Erythroblast (primary cell): ENCODE results near the gene C16orf96.

ENCODE experiments used
- DNase-seq, 2 experiments: peaks; one replicate each; lab custom pipeline; 2025; lab: John Stamatoyannopoulos, UW
- GATA1 ChIP-seq: IDR thresholded peaks from 2 replicates; pipeline ENCODE4 v1.6.1; 2011; ENCODE audit warnings: low read depth, mild to moderate bottlenecking, control low read depth, low read length, moderate library complexity
- POLR2A ChIP-seq: IDR thresholded peaks from 2 replicates; pipeline ENCODE4 v1.6.1; 2011; ENCODE audit warnings: mild to moderate bottlenecking, low read length

C16orf96 gene

GRCh38 chr16:4556112-4556511 lies at the start of gene C16orf96:
Gene C16orf96 (plus strand): TSS chr16:4556340. CDS start chr16:4556490, 150 bp downstream.
- TF ChIP-seq GATA1: no peak
- TF ChIP-seq POLR2A: no peak
- DNase-seq: no peak

GRCh38 chr16:4506450-4506849 lies 49.7 kb upstream of the C16orf96 start:
- no peak for TF ChIP-seq POLR2A
- no peak for TF ChIP-seq GATA1
- peak; percentile 84 to 88 for DNase-seq

GRCh38 chr16:4507588-4508345 lies 48.4 kb upstream of the C16orf96 start:
- no peak for DNase-seq
- TF ChIP-seq GATA1 (no peak), POLR2A (no peak)

- no peak for TF ChIP-seq GATA1
- TF ChIP-seq POLR2A: no peak
- no peak for DNase-seq
Observed at GRCh38 chr16:4508806-4509205, 47.3 kb upstream of the C16orf96 start.

GRCh38 chr16:4509420-4509819 lies 46.7 kb upstream of the C16orf96 start:
- no peak for TF ChIP-seq GATA1
- no peak for DNase-seq

GRCh38 chr16:4510131-4510530 lies 46.0 kb upstream of the C16orf96 start:
- DNase-seq: peak; percentile 34 to 40

GRCh38 chr16:4510747-4511426 lies 45.3 kb upstream of the C16orf96 start:
- DNase-seq: peak in 1 of 2 experiments; percentile 23
- TF ChIP-seq GATA1 (no peak), POLR2A (no peak)

More at GRCh38 chr16:4510131-4510530, 46.0 kb upstream of the C16orf96 start:
- TF ChIP-seq GATA1 (no peak), POLR2A (no peak)

- TF ChIP-seq POLR2A (no peak), GATA1 (no peak)
- peak; percentile 50 to 66 for DNase-seq
Observed at GRCh38 chr16:4511441-4512082, 44.6 kb upstream of the C16orf96 start.

GRCh38 chr16:4512473-4512872 lies 43.7 kb upstream of the C16orf96 start:
- TF ChIP-seq GATA1: no peak
- DNase-seq: no peak

GRCh38 chr16:4513086-4513860 lies 42.9 kb upstream of the C16orf96 start:
- DNase-seq: peak; percentile 84 to 86
- no peak for TF ChIP-seq GATA1
- TF ChIP-seq POLR2A: no peak

GRCh38 chr16:4513881-4514280 lies 42.3 kb upstream of the C16orf96 start:
- DNase-seq: no peak
- TF ChIP-seq POLR2A (no peak), GATA1 (no peak)

- no peak for DNase-seq
- no peak for TF ChIP-seq GATA1
- no peak for TF ChIP-seq POLR2A
Observed at GRCh38 chr16:4514606-4515005, 41.5 kb upstream of the C16orf96 start.

- DNase-seq: peak in 1 of 2 experiments; percentile 35
- TF ChIP-seq GATA1: no peak
- no peak for TF ChIP-seq POLR2A
Observed at GRCh38 chr16:4515611-4516233, 40.4 kb upstream of the C16orf96 start.
